Measurements from ENCODE around the gene TSEN2.
"Not testable (repeated sequence)": the region's sequence is repeated elsewhere in the genome, so short reads cannot be mapped to it uniquely, and the experiment has no call there.

The TSEN2 gene

DNA sequence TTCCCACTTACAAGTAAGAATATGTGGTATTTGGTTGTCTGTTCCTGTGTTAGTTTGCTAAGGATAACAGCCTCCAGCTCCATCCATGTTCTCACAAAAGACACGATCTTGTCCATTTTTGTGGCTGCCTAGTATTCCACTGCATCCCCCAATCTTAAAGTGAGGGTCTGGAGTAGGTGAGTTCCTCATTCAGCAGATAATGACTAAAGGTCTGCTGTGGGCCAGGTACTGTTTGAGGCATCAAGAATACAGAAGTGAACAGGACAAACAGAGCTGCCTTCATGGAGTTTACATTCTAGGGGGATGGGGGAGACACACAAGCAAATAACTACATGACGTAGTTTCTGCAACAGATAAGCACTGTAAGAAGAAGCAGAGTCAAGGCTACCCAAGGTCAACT is 36.7 kb downstream of the TSEN2 start:
- DNase-seq (ENCODE audit: low read depth): no peak
- TF ChIP-seq CTCF (IDR thresholded peaks at IDR 0.05; ENCODE audit: insufficient read depth, low read depth, low read length, missing control alignments): no peak
- no peak overlapping the region for H3K4me3 ChIP-seq (ENCODE audit: low read length)

- no peak for DNase-seq (ENCODE audit: low read depth)
Measured at GRCh38 chr3:12522721-12523120, 38.4 kb downstream of the TSEN2 start.

GRCh38 chr3:12527757-12528143 is 43.5 kb downstream of the TSEN2 start:
- TF ChIP-seq CTCF (IDR thresholded peaks at IDR 0.05; ENCODE audit: insufficient read depth, low read depth, low read length, missing control alignments): no peak
- DNase-seq (ENCODE audit: low read depth): no peak
- no peak overlapping the region for H3K4me3 ChIP-seq (ENCODE audit: low read length)

More at GRCh38 chr3:12522721-12523120, 38.4 kb downstream of the TSEN2 start:
- TF ChIP-seq CTCF (IDR thresholded peaks at IDR 0.05; ENCODE audit: insufficient read depth, low read depth, low read length, missing control alignments): no peak
- no peak overlapping the region for H3K4me3 ChIP-seq (ENCODE audit: low read length)

GRCh38 chr3:12532182-12532581 is 47.9 kb downstream of the TSEN2 start:
- H3K4me3 ChIP-seq (ENCODE audit: low read length): no peak overlapping the region
- no peak for DNase-seq (ENCODE audit: low read depth)
- no peak for TF ChIP-seq CTCF (IDR thresholded peaks at IDR 0.05; ENCODE audit: insufficient read depth, low read depth, low read length, missing control alignments)

- no peak for TF ChIP-seq CTCF (IDR thresholded peaks at IDR 0.05; ENCODE audit: insufficient read depth, low read depth, low read length, missing control alignments)
- H3K4me3 ChIP-seq (ENCODE audit: low read length): no peak overlapping the region
- no peak for DNase-seq (ENCODE audit: low read depth)
Measured at GRCh38 chr3:12536423-12536822, 52.1 kb downstream of the TSEN2 start.

DNA sequence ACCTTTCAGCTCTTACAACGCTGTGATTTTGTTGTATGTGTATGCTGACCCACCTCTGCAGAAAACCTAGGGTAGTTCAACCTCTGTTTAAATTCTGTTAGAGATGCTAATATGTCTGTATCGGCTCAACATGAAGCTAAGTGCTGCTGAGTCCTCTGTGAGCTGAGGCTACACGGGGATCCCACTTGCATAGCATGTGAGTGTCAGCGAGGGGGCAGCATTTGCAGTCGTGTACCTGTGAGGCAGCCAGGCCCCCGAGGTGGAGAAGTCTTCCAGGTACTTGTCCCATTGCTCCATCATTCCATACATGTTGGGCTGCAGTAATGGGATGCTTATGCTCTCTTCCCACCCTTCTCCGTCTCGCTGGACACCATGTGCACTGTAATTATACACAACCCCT is 57.3 kb downstream of the TSEN2 start:
- DNase-seq (ENCODE audit: low read depth): peak; percentile 40
- no peak overlapping the region for H3K4me3 ChIP-seq (ENCODE audit: low read length)
- peak; percentile 36 for TF ChIP-seq CTCF (IDR thresholded peaks at IDR 0.05; ENCODE audit: insufficient read depth, low read depth, low read length, missing control alignments)

- not testable (repeated sequence) for DNase-seq (ENCODE audit: low read depth); H3K4me3 ChIP-seq (ENCODE audit: low read length)
Measured at GRCh38 chr3:12543497-12543896, 59.2 kb downstream of the TSEN2 start.
